GM21360 (cell line): Measurements from ENCODE around the gene RPTN.
"Not testable (repeated sequence)": the region's sequence is repeated elsewhere in the genome, so short reads cannot be mapped to it uniquely, and the experiment has no call there.

Source experiments
- ATAC-seq: cut with Tn5 transposase; IDR thresholded peaks from one replicate; pipeline ENCODE4 v1.9.1; 2021; ENCODE audit warnings: mild to moderate bottlenecking, moderate library complexity; ENCODE audit not compliant: unreplicated experiment

RPTN gene

GRCh38 chr1:152166966-152167365 is 7.9 kb upstream of the RPTN start:
- ATAC-seq = no peak

- no peak for ATAC-seq
These were observed 6.5 kb upstream of the RPTN start for GRCh38 chr1:152165286-152166077.

GRCh38 chr1:152164517-152165136 is 5.6 kb upstream of the RPTN start:
- ATAC-seq = no peak

GRCh38 chr1:152162792-152163463 is 3.9 kb upstream of the RPTN start:
- no peak for ATAC-seq

GRCh38 chr1:152160576-152160975 is 1.5 kb upstream of the RPTN start:
- ATAC-seq = no peak

GRCh38 chr1:152153996-152154395 is 5.0 kb downstream of the RPTN start:
- no peak for ATAC-seq

- no peak for ATAC-seq
These were observed 7.4 kb downstream of the RPTN start for GRCh38 chr1:152151646-152152045.

- no peak for ATAC-seq
These were observed 10.0 kb downstream of the RPTN start for GRCh38 chr1:152148981-152149380.

- ATAC-seq = no peak
These were observed 11.0 kb downstream of the RPTN start for GRCh38 chr1:152148051-152148450.

GRCh38 chr1:152145769-152146168 is 13.3 kb downstream of the RPTN start:
- ATAC-seq = no peak

GRCh38 chr1:152144674-152145183 is 14.3 kb downstream of the RPTN start:
- ATAC-seq = not testable (repeated sequence)

- no peak for ATAC-seq
These were observed 15.7 kb downstream of the RPTN start for GRCh38 chr1:152143150-152143887.

GRCh38 chr1:152141971-152142584 is 16.9 kb downstream of the RPTN start:
- no peak for ATAC-seq

- ATAC-seq = no peak
These were observed 21.8 kb downstream of the RPTN start for GRCh38 chr1:152137215-152137614.

GRCh38 chr1:152130186-152130585 is 28.8 kb downstream of the RPTN start:
- no peak for ATAC-seq

- no peak for ATAC-seq
These were observed 31.4 kb downstream of the RPTN start for GRCh38 chr1:152127673-152128072.

- ATAC-seq = no peak
These were observed 33.1 kb downstream of the RPTN start for GRCh38 chr1:152125834-152126443.

- ATAC-seq = no peak
These were observed 40.1 kb downstream of the RPTN start for GRCh38 chr1:152118915-152119314.

- ATAC-seq = no peak
These were observed 43.7 kb downstream of the RPTN start, which contains the start of gene TCHH for GRCh38 chr1:152115344-152115743. Gene TCHH (minus strand): TSS chr1:152115444. CDS start chr1:152114080, 1,364 bp downstream.

GRCh38 chr1:152112885-152113432 is 46.1 kb downstream of the RPTN start:
- no peak for ATAC-seq
